HG03460 (cell line): ENCODE data around the gene SEMA5A.

Experiments used
- ATAC-seq: cut with Tn5 transposase; IDR thresholded peaks from one replicate; pipeline ENCODE4 v1.9.1; 2021; ENCODE audit not compliant: unreplicated experiment

SEMA5A gene

DNA sequence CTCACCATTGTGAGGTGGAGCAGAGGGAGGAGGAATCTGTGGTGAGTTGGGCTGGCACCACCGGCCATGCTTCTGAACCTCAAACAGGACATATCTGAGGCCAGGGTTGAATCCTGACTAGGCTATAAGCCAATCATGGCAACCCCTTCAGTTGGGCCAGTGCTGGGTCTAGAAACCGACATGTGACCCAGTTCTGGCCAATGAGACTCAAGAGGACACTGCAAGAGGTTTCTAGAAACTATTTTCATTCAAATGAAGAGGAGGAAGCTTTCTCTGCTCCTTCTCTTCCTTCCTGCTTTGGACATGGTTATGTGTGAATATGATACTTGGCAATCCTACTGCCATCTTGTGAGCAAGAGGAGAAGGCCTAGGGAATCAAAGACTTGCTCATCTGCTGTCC, 417.7 kb downstream of the SEMA5A start:
- ATAC-seq, result no peak

DNA sequence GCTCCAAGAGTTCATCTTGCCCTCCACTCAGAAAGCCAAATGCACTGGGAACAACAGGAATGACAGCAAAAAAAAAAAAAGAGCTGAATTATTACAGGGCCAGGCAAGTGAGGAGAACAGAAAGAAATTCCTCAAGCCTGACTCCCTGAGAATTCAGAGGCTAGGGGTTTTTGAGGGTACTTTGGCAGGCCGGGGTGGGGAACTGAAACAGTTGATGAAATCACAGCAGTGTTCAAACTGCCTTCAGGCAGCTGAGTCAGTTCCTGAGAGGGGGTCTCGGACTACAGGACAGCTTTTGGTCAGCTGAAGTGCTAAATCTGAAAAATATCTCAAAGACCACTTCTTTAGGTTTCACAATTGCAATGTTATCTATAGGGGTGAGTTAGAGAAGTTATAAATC, 419.4 kb downstream of the SEMA5A start:
- no peak for ATAC-seq

DNA sequence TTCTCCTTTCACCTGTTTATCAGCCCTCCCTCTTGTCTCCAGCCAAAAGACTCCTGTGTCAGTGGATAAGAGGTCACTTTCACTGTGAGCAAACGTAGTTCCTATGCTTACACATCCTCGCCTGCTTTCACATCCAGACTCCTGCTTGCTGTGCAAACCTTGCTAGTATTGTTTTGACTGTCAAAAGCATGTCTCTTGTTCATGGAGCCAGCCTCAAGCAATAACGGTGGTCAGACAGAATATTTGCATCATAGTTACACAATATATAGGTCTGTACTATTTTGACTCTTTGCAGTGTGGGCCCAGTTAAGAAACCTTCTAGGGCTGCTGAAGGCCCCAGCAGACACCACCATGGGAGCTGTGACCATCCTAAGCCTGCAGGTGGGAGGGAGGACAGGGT, 420.0 kb downstream of the SEMA5A start:
- no peak for ATAC-seq

DNA sequence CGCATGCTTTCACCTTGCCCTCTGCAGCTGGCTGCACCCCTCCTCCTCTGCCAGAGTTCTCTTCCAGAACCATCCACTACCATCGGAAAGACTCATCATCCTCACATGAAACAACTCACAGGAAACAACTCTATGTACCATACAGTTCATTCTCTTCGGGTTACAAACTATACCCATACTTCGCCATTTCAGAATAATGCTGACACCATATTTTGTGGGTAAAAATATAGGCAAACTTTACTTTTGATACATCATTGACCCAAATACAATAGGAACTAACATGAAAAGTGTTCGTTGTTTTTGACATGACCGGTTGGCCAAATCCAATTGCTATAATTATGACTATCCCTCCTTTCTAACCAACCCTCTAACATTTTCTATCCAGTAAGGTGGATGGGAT, 421.0 kb downstream of the SEMA5A start:
- no peak for ATAC-seq

DNA sequence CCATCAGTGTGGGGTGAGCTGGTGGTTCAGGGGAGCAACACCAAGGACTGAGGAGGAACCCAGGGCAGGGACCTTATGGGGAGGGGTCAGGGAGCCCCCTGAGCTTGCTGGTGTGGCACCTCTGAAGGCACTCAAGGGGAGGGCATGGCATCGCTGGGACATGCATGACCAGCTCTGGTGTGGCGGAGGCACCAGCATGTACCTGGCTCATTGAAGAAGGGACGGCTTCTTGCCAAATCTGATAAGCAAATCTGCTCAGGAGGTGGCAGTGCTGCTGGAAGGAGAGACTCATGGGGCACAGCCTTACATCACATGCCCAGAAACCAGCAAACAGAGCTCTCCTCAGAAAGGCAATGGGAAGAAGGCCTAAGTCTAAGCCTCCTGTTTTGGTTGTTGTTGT, 421.8 kb downstream of the SEMA5A start:
- no peak for ATAC-seq

DNA sequence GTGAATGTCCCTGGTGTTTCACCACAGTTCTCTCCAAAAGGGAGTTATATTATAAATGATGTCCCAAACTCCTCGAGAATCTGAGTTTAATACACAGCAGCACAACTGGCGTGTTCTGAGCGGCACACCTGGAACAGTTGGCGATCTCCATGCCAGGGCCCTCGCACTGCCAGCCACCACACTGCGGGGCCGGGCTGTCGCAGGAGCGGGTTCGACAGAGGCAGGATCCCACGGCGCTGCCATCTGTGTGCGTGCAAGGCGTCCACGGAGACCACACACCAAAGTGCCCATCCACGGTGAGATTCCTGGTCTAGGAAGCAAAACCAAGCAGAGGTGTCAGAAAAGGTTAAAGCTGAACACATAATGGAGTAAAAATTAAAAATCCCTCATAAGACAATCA, 423.3 kb downstream of the SEMA5A start:
- no peak for ATAC-seq

DNA sequence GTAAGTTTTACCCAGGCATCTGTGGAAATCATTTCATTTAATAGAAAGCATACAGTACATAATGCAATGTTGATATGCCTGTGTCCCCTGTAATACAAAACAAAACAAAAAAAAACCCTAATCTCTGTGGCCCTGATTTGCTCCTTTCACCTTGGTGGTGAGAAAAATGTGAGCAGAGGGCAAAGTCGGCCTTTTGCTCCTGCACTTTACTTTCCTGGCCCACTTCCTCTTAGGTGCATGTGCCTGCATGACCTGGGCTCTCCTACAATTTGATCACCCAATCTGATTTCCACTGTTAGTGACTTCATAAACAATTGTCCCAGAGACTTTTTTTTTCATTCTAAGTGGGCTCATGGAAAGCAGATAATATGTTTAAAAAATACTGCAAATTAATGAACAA, 424.3 kb downstream of the SEMA5A start:
- ATAC-seq, result no peak

GRCh38 chr5:9118852-9119251, 427.0 kb downstream of the SEMA5A start:
- no peak for ATAC-seq

- ATAC-seq, result no peak
Observed at GRCh38 chr5:9115093-9115492, 430.8 kb downstream of the SEMA5A start.

DNA sequence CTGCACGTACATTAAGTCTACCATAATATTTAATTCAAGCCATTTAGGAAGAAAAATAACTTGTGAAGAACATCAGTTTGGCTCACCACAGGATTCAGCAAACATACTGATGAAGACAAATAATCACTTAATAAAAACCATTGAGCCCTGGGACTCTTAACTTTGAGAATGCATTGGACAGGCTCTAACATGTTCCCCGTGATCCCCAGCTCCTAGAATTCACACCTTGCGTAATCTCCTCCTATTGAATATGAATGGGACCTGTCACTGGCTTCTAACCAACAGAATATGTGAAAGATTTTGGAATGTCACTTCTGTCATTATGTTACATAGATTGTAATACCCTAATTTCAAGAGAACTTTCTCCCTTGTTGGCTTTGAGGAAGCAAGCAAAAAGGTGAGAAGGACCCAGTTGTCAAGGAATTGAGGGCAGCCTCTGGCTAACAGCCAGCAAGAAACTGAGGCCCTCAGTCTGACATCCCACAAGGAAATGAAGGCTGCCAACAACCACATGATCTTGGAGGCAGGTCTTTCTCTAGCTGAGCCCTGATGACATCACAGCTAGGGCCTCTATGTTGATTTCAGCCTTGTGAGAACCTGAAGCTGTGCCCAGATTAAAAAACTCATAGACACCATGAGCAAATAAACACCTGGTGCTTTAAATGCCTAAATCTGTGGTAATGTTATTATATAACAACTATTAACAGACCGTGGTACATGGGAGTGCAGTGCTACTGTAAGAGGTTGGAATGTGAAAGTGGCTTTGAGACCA, 433.2 kb downstream of the SEMA5A start:
- ATAC-seq, result no peak

- ATAC-seq, result no peak
Observed at GRCh38 chr5:9108162-9108561, 437.7 kb downstream of the SEMA5A start.

GRCh38 chr5:9105851-9106250, 440.0 kb downstream of the SEMA5A start:
- no peak for ATAC-seq

DNA sequence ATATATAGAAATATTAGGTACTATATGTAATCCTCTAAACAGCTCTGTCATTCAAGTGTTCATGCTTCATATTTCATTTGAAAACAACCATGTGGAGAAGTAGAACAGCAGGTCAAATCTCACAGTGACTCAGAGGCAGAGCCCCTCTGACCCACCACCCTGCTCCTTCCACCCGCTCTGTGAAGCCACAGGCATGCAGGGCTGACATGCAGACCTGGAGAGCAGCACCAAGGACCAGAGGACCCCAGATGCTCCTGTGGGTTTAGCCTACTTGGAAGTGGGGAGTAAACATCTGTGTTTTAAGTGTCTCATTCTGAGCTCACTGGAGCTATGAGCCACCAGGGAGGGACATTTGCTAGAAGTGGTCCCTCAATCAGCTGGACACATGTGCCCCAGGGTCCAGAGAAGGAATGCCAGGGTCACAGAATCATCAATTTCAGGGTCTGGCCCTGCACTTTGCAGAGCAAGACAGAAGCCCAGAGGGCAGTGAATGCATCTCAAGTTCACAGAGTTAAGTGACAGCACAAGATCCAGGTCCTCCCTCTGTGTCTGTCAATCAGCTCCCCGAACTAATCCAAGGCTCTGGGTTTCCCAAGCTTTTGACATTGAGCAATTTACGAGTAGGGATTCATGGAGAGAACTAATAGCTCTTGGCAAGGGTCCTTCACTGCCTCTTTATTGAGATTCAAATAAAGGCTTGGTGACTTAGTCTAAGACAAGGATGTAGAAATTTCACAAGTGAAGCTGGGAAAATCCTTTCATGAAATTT, 441.1 kb downstream of the SEMA5A start:
- no peak for ATAC-seq

DNA sequence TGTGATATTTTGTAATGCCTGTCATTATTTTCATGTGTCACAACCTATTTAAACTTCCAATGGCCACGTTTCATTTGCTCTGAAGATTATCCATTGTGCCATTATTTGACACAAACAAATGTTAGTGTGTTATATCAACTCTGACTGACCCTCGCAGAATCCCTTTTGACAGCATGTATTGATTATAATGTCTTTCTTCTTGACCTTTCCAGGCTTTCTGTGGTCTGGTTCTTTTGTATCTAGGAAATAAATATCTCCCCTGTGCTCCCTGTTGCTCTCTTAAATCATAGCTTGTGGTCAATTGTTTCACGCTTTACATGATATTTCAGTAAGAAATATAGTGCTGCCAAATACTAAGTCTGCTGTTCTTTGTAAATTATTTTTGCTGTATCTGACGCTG, 442.6 kb downstream of the SEMA5A start:
- no peak for ATAC-seq

DNA sequence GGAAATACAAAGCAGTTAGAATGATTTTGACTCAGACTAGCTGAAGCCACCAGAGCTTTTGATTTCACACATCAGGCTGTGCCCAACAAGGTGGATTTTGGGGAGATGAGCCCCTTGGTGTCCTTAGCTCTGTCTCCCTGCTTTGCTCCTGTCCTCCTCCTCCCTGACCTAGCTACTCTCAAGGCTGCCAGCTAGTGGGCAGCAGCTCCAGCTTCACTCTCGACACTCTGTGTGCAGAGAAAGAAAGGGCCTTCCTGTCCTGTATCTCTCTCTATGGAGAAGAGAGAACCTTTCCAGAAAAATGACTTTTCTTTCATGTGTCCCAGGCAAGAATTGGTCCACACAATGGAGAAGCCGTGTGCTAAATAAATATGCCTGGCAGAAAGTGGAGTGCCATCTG, 446.2 kb downstream of the SEMA5A start:
- ATAC-seq, result no peak

GRCh38 chr5:9098990-9099389, 446.9 kb downstream of the SEMA5A start:
- ATAC-seq, result no peak

GRCh38 chr5:9094582-9094981, 451.3 kb downstream of the SEMA5A start:
- no peak for ATAC-seq

DNA sequence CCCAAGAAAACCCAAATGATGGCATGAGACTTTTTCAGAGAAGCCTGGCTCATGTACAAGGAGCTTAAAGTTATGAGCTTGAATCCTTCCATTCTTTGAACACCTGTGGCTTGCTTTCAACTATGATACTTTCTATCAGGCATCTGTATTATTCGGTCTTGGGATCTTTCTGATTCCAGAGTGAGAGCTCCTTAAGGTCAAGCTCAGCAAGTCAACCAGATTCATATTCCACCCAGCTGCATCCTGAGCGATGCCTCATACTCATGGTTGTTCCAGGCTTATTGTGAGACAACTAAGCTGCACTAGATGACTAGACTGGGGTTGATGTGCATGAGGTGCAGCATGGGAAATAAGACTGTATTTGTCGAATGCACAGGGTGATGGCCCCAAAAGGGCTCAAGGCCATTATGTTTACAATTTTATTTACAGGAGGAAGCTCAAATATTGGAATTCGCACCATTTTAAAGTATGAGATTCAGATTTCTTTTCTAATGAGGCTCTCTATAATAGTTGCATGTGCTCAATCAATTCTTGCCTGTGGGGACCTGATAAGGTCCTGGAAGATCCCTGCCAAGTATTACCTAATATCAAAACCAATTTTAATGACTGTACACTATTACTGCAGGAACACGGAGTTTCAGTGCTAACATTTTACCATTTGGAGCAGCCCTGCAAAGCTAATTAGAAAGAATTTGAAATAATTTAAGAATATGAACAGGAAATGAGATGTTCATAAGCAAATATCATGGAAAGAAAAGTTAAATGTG, 453.8 kb downstream of the SEMA5A start:
- no peak for ATAC-seq

- no peak for ATAC-seq
Observed at GRCh38 chr5:9090381-9091026, 455.4 kb downstream of the SEMA5A start.

DNA sequence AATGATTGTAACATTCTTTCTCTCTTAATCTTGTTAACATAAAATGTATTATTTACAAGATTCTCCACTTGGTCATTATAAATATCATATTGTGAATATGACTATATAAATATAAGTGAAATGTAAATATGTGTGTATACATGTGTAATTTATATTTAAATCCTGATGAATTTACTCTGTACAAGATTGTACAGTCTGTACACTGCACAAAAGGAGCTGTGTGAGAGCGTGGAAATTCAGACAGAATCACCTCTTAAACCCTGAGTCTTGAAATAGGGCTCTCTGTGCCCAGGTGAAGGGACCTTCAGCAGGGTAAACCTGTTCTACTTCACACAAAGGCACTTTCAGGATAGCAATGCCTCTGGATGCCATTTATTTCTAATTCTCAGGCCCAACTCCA, 456.0 kb downstream of the SEMA5A start:
- ATAC-seq, result no peak

- ATAC-seq, result no peak
Observed at GRCh38 chr5:9082996-9083395, 462.9 kb downstream of the SEMA5A start.
